GM19099 (cell line): ENCODE measurements around the gene FEN1.
A peak's percentile ranks its signal among the peaks of the same experiment; 100 is the strongest.

Experiments used
- POLR2A ChIP-seq: IDR thresholded peaks from 3 replicates; pipeline ENCODE4 v1.6.1; 2011; ENCODE audit warnings: low read depth; ENCODE audit not compliant: insufficient read length; ENCODE audit errors: extremely low read depth

FEN1 gene

DNA sequence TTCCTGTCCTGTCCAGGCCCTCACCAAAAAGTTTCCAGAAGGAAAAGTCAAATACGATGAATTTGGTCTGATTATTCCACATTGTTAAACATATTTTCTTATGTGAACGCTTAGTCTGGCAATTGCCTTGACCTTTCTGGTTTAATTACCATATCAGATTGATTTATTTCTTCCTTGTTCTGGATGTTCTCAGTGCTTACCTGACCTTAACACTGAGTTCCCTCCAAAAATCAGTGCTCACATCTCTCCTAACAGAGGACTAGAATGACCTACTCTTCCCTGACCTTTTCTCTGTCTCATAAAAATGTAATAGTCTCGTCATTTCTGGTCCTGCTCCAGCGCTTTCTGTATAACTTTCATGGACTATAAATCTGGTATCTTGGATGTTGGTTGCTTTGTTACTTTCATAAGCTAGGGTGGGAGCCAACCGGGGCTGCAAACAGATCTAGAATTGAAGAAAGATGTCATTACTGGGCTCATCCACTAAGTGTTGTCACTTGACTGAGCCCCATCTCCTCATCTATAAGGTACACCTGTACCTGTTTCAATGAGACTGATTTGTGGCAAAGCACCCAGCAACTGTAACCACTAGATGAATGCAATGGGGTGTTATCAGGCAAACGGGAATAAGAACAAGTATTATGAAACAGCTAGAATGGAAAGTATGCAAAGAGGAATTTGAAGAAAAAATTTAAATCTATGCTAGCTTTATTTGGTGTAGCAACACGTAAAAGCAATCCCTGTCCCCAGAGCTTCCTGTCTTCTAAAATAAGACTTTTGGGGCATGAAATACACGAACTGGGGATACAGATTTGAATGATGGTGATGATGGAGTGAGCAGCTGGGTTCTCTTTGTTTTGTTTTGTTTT, 37.8 kb downstream of the FEN1 start:
- TF ChIP-seq POLR2A = peak; percentile 1

DNA sequence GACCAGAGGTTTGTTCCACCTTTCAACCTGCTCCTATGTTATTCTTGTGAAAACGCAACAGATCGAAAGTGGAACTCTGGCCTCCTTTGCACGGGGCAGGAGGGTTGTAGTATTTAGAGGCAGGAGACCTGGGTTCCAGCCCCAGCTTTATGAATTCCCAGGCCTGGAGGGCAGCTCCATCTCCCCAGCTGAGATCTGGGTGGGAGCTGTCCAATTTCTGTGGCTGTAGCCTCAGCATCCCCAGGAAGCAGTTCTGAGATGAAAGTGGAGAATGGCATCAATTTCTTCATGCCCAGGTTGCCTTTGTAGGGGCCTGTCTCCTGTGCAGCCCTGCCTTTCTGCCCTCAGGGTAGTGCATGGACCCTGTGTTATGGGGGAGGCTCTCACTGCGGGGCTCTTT, 39.5 kb downstream of the FEN1 start:
- TF ChIP-seq POLR2A = peak; percentile 18

DNA sequence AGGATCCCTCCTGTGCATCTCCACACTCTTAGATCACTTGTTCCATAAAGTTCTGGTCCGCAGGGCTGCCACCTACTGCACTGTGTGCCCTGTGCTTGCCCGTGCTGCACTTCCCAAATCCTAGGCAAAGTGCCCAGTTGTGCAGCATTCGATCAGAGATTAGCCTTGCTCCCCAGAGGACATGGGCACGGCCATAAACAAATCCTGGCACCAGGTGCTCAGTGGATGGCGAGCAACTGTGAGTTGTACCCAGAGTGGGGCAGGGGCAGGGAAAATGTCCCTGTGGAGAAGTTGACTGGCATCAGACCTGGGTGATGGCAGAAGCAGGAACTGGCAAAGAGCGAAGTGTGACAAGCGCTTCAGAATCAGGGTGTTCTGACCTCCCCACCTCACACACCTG, 40.0 kb downstream of the FEN1 start:
- TF ChIP-seq POLR2A = no peak

DNA sequence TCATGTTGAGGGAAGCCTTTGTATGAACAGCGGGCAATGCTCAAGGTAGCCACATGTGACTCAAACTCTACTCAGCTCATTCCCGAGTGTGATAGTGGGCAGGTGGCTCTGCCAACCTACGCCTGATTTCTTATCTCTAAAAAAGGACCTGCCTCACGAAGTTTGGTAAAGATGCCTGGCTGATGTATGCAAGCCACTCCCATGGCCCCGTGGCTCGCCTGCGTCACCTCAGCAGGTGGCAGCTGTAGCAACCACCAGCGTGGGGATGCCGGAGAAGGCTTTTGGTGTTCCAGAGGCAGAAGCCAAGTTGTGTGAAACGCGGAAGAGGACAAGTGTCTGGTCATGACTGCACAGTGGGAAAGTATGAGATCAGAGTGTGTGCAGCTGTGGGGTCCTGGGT, 40.8 kb downstream of the FEN1 start:
- TF ChIP-seq POLR2A = no peak

DNA sequence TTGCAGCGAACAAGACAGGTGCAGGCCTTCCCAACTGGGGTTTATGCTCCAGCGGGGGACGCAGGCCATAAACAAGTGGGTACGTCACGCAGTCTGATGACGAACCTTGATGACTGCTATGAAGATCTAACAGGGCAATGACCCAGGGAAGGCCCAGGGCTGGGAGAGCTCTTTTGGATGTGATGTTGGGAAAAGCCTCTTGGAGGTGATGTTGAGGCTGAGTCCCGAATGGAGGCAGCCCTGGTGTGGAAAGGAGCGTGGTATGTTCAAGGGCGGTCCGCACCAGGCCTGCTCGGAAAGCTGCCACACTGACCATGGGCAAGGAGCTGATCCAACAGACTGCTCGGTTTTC, 41.2 kb downstream of the FEN1 start:
- no peak for TF ChIP-seq POLR2A

DNA sequence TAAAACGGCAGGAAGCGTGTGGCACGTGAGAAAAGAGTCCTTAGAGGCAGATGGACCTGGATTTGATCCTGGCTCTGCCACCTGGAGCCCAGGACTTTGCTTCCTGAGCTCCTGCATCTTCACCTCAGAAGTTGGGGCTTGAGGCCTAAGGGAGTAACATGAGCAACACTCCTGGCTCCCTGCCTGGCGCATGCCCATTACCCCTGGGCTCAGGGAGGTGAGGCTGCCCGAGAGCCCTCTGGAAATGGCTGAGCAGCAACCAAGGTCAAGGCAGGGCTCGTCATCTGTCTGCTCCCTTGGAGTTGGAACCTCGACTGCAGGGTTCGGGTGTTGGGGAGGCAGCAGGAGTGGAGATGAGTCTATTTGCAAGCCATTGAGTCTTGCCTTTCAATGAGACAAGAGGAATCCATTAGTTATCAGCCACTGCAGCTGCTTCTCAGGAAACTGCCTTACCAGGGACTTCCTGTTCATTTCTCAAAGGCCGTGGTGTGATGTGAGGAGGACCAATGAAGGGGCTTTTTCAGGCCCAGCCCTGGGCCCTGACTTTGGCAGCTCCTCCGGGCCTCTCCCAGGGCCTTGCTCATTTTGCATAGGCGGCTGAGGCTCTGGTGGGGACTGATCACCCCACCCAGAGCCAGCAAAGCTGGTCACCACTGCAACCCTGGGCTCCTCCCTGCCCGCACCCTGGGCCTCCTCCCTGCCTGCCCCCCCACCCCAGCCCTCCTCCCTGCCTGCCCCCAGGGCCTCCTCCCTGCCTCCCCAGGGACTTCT, 41.8 kb downstream of the FEN1 start:
- TF ChIP-seq POLR2A = peak; percentile 71

DNA sequence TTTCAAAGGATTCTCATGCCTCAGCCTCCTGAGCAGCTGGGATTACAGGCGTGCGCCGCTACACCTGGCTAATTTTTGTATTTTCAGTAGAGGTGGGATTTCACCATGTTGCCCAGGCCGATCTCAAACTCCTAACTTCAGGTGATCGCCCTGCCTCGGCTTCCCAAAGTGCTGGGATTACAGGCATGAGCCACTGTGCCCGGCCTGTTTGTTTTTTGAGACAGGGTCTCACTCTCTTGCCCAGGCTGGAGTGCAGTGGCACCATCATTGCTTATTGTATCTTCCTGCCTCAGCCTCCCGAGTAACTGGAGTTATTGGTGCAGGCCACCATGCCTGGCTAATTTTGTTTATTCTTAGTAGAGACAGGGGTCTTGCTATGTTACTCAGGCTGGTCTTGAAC, 43.5 kb downstream of the FEN1 start:
- TF ChIP-seq POLR2A = no peak

DNA sequence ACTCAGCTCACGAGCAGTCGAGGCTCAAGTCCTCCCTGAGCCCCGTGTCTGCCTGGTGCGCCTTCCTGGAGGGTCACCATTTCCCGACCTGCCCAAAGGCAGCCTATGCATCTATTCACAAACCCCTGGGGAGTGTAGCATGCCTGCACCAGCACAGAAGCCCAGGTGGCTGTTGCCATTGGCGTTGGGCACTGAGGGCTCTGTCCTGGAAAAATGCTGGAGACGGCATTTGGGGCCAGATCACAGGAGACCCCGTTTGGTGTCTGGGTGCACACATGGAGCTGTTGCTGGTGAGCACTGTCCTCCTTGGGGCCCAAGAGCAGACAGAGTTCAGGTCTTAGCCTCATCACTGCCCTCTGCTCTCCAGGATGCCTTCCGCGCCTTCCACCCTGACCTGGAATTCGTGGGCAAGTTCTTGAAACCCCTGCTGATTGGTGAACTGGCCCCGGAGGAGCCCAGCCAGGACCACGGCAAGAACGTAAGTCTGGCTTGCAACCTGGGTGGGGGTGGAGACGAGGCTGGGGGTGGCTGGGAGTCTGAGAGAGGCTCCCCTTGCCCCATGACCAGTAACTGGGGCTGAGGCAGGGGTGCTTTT, 44.8 kb downstream of the FEN1 start:
- TF ChIP-seq POLR2A = no peak

DNA sequence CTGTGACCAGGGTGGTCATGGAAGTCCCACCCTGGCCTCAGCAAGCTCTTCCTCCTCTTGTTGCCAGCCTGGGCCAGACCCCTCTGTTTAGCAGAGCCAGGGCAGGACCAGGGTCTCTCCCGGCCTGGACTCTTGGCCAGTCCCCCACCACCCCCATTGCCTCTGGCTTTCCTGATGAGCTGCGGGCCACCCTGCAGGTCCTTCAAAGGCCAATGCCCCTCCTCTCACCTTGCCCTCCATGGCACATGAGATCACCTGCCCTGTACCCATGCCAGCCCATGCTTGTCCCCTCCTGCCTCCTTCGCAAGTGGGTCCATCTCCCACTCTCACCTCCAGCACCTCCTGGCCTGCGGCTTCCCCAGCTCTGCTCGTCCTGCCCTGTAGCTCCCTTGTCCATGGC, 45.8 kb downstream of the FEN1 start:
- no peak for TF ChIP-seq POLR2A

DNA sequence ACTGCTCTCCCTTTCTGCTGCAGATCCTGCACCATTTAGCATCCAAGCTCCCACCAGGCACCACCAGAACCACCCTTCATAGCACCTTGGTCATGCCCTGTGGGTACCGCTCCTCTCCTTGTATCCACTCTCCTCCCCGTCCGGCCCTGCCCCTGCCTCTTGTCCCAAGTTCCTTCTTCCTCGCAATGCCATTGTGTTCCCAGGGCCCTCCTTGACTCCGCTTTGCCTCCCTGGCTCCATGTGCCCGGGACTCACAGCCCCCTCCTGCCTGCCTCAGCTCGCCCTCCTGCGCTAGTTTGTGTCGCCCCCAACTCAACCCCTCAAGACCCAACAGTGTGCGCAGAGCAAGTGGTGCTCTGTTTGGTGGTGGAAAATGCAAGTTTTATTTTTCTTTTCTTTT, 46.2 kb downstream of the FEN1 start:
- no peak for TF ChIP-seq POLR2A

DNA sequence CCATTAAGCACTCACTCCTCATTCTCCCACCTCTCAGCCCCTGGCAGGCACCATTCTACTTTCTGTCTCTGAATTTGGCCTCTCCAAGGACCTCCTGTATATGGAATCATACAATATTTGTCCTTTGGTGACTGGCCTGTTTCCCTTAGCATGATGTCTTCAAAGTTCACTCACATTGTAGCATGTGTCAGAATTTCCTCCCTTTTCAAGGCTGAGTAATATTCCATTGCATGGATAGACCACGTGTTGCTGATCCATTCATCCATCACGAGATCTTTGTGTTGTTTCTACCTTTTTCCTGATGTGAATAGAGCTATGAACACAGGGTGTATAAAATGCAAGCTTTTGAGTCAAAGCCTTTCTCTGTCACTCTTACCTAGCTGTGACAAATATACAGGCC, 47.0 kb downstream of the FEN1 start:
- no peak for TF ChIP-seq POLR2A

DNA sequence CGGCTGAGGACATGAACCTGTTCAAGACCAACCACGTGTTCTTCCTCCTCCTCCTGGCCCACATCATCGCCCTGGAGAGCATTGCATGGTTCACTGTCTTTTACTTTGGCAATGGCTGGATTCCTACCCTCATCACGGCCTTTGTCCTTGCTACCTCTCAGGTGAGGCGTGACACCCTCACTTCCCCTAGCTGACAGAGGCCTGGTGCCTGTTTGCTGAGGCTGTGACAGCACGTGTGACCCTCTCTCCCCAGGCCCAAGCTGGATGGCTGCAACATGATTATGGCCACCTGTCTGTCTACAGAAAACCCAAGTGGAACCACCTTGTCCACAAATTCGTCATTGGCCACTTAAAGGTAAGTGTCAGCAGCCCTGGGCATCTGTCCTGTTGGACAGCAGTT, 47.7 kb downstream of the FEN1 start:
- no peak for TF ChIP-seq POLR2A

DNA sequence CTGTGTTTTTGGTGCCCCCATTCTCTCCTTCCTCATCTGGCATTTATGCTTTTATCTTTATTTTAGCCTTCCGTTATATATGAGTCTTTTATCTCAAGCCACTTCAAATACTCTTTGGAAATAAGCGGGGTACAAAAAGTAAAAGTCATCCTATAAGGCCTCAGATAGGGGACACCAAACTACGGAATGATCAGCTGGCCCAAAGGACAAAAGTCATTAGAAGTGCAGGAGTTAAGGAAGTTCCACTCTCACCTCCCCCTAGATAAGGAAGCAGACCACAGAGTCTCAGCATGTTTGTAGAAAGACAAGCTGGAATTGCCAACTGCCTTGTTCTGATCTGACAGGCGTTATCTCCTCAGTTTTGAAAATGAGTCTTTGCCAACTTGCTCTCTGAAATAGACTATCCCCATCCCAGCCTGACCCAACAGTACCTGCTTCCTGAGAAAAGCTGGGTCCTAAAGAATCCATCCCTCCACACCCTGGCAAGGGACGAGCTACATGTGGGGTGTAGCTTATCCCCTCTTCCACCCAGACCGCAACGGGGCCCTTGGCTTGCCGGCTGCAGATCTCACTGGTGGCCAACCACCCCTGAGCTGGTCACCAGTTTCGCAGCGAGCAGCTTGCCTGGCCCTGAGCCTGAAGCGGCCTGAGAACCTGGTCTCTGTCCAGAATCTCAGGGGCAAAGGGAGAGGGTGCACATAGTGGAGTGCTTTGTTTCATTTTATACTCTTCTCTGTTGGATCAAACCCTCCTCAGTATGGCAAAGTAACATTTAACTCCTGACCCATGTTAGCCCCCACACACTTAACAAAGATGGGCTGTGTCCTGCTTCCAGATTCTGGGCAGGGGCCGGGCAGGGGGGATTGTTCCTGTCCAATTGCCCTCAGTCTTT, 49.2 kb downstream of the FEN1 start:
- TF ChIP-seq POLR2A = no peak

DNA sequence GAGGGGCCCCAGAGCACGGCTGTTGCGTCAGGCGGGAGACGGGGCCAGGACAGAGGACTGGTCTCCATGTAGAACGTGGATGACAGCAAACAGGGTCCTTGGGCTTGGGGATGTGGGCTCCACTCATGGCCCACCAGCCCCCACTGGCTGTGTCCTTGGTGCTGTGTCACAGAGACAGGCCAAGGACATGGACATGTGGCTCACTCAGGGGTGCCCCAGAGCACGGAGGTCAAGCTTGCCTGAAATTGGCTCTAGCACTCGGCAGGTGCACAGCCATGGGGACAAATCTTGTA, 49.8 kb downstream of the FEN1 start:
- TF ChIP-seq POLR2A = no peak

DNA sequence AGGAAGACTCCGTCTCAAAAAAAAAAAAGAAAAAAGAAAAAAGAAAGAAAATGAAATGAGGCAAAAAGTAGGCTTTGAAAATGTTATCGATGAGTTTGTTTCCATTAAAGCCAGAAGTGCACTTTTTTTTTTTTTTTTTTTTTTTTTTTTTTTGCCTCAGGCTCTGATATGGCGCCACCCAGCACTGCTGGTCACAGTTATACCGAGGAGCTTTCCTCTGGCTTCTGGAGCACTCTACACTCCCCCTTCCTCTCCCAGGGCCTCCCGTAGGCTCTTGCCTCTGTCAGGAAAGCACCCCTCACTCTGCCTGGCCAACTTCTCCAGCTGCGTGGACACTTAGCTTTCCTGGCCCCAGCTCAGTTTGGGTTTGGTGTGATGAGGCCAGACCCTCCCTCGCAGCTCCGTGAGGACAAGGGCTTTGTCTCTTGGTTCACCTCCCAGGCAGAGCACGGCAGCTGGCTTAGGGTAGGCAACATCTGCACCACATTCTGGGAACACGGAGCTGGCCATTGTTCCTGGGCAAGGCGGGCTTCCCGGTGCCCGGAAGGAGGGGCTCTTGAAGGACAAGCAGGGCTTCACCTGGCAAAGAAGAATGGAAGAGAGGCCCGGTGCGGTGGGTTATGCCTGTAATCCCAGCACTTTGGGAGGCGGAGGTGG, 52.3 kb downstream of the FEN1 start:
- no peak for TF ChIP-seq POLR2A
